Fibroblast of peridontal ligament (primary cell): ENCODE data around the gene PDE9A.
"Not testable (repeated sequence)": the region's sequence is repeated elsewhere in the genome, so short reads cannot be mapped to it uniquely, and the experiment has no call there.

Experiments
- DNase-seq: peaks from one replicate; pipeline ENCODE4 v3.0.0-alpha.2; 2010; ENCODE audit errors: extremely low read depth

PDE9A gene

DNA sequence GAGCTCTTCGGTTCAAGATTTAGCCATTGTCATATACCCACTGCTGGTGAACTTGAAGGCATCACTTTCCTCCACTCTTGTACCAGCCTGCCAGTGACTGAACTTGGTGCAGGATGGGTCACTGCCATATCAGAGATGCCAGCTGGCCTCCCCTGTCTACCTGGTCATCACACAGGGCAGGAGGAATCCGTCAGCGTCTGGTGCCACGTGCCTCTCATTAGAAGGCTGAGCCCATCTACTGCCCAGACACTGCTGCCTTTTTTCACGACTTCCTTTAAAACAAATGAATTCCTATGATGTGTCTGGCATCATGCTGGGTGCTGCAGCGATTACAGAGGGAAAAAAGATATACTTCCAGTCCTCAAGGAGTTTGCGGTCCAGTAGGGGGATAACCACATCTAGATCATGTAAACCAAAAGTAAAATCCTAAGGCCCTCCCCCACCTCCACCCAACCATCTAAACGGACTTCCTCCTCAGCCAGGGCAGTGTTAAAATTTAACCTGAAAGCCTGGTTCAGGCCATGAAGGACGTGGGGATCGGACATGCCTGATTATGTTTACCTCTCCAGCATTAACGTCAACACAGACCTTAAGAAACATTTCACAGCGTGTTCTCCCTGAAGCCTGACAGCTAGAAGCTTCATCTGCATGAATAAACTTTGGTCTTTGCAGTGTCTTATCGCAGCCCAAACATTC, 29.2 kb upstream of the PDE9A start:
- no peak for DNase-seq

DNA sequence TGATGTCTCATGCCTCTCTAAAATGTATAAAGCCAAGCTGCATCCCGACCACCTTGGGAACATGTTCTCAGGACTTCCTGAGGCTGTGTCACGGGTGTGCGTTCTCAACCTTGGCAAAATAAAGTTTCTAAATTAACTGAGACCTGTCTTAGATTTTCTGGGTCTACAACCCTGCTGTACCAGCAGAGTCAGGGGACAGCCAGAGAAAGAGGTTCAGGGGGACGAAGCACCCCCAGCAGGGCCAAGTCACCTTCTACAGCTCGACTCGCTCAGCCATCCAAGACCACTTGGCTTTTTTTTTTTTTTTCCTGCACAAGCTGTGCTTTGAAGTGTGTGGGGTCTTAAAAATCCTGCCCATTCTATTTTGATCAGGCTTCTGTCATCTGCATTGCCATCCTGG, 28.5 kb upstream of the PDE9A start:
- DNase-seq = no peak

DNA sequence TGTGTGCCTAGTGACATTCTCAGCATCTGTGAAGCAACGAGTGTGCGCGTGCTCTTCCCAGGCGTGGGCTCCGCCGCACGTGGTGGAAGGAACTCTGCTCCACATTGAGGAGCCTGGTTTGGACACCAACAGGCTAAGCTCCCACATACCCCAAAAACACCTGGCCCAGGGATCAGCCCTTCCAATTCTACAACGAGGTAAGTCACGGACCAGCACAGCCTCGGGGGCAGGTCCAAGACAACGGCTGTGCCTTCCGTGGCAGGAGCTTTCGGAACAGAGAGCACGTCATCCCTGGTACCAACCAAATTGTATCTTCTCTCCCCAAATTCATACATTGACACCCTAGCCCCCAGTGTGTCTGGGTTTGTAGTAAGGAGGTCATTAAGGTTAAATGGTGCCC, 27.2 kb upstream of the PDE9A start:
- no peak for DNase-seq

DNA sequence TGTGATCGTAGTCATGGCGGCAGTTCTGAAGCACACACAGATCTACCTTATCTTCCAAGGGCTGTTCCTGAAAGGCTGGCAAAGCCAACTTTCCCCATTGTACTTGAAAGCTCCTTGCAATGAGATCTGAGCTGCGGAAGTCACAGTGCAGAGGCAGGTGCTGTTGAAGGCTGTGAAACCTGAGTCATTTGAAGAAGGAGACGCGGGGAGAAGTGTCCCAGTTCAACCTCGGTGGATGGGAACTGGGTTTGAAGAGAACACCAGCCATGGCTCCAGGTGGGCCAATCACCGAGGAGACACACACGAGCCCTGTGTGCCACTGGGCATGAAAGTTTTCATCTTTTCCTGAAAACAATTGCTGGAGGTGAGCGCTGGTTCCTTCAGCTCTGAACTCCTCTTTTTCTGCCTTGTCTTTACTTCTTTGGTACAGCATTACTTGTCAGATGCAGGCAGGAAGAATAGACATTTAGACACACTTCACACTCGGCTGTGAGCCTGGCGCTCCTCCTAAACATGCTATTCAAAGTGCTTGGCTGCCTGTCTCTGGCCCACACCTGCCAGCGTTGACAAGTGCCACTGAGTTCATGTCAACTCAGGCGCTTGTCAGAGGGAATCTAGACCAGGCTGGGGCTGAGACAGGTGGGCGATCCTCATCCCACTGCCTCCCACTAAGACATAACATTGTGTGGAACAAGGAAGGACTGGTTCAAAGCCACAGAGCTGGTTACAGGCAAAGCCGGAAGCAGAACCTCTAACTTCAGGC, 25.7 kb upstream of the PDE9A start:
- DNase-seq = no peak

DNA sequence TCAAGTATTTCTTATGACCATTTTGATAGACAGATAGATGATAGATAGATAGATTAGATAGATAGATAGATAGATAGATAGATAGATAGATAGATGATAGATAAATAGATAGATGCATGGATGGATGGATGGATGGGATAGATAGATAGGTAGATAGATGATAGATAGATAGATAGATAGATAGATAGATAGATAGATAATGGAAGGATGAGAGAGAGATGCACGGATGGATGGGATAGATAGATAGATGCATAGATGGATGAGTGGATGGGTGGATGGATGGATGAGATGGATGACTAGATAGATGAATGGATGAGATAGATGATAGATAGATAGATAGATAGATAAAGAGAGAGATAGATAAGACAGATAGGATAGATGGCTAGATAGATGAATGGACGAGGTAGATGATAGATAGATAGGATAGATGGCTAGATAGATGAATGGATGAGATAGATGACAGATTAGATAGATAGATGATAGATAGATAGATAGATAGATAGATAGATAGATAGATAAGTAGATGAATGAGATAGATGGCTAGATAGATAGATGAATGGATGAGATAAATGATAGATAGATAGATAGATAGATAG, 24.9 kb upstream of the PDE9A start:
- DNase-seq = not testable (repeated sequence)

DNA sequence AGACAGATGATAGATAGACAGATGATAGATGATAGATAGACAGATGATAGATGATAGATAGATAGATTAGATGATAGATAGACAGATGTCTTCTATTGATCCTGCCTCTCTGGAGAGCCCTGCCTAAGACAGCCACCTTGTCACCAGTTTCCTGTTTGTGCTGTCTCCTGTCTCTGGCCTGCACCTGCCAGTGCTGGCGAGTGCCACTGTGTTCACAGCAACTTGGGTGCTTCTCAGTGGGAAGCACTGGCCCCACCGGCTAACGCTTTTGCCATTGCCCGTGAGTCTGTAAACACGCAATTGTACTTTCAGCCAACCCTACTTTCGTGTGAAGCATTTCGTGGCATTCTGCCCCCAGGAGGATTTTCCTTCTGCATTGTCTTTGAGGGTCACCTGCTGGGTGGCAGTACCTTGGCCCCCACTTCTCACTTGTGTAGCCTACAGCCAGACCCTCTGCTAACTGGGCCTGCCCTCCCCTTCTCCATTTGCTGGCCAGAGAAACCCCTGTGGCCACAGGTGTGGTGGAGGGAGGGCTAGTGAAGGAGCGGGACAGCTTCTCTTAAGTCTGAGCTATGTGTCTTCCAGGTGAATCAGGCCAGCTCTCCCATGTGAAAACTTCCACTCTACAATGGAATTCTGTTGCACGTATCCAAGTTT, 23.4 kb upstream of the PDE9A start:
- no peak for DNase-seq

DNA sequence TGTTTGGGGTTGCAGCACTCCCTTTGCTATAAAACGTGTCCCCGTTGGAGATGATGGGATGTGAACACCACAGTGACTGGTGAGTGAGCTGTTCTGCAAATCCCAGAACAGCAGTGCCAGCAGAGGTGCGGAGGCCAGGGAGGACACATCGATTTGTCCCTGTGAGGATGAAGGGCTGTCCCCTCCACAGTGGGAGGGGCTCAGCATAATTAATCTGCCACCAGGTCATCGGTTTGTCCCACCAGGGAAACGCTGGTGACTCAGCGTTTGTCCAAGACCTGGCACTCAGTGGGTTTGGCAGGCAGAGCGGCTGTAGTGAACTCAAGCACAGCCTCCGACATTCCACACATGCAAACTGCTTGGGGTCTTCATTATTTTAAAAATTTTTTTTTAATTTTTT, 22.8 kb upstream of the PDE9A start:
- no peak for DNase-seq

DNA sequence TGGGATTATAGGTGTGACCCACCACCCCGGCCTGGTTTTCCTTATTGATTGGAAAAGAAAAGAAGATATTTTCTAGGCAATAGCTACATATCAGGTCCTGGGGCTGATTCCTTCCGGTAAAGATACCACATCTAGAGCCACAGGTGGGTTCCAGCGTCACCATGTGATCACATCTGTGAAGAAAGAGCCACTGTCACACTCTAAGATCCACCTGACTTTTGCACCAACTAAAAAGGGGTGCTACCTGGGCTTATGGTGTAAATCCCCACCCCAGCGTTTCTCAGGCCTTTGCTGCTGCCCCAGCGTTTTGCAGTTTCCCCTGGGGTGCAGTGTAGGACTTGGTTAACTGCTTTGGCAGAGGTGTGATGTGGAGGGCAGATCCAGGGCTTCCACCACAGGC, 22.3 kb upstream of the PDE9A start:
- DNase-seq = no peak

DNA sequence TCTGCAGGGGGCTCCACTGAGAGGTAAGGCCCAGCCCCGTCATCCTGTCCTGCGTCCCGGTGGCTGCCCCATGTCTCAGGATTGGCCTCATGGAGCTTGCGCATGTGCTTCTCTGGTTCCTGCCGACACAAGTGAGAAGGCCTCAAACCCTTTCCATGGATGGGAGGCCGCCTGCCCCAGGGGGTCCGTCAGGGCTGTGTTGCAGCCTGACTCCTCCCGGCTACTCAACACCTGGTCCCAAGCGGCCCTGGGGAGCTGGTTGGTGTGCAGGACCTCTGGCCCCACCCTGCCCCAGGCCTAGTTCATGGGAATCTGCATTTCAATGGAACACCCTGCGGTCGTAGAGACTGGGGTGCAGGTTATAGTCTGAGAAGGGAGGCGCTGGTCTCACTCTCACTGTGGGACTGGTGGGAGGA, 21.1 kb upstream of the PDE9A start:
- DNase-seq = no peak

DNA sequence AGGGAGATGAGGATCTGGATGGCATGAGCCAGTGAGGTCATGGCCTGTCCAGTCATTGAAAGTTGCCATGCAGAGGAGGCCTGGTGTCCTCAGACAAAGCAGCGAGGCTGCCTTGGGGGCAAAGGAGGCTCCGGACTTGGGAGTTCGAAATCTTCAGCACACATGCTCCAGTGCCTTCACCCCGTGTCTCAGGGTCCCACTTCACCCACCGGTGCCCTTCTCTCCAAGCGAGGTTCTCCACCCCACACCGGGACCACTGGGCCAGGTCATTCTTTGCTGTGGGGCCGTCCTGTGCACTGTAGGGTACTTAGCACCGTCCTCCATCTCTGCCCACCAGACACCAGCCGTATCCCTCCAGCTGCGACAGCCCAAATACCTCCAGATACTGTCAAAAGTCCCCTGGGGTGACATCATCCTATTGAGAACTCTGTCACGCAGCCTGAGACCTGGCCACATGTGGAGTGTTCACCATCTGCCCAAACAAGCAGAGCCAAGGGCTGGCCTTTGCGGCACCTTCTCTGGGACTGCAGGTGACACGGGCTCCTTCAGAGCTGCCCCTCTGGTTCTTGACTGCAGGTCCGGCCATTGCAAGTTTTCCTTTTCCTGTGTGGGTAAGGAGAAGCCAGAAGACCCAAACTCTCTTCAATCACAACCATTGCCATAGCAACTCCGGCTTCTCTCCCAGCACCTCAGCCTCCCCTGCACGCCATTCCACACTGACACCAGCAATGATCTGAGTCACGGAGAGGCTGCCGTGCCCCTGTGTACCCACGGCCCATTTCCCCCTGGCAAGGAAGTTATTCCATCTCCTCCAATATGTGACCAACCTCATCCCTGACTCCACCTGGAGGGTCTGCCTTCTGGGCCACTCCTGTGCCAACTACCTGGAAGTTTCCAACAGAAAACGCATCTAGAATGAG, 20.4 kb upstream of the PDE9A start:
- no peak for DNase-seq

DNA sequence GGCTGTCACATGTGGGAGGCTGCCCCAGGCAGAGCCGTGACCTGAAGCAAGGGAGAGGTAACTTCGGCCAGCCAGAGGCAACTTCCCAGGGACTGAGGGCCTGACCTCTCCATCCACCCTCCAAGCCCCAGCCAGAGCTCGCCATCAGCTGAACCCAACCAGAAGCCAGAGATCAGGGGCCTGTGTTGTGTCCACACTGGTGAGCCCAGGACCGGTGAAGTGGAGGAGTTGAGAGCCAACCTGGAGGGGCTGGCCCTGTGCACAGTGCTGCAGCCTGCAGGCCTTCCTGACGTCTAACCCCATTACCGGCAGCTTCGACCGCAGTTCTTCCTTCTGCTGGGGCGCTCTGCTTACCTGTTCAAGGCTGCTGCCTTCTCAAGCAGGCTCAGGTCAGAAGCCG, 19.6 kb upstream of the PDE9A start:
- DNase-seq = no peak

DNA sequence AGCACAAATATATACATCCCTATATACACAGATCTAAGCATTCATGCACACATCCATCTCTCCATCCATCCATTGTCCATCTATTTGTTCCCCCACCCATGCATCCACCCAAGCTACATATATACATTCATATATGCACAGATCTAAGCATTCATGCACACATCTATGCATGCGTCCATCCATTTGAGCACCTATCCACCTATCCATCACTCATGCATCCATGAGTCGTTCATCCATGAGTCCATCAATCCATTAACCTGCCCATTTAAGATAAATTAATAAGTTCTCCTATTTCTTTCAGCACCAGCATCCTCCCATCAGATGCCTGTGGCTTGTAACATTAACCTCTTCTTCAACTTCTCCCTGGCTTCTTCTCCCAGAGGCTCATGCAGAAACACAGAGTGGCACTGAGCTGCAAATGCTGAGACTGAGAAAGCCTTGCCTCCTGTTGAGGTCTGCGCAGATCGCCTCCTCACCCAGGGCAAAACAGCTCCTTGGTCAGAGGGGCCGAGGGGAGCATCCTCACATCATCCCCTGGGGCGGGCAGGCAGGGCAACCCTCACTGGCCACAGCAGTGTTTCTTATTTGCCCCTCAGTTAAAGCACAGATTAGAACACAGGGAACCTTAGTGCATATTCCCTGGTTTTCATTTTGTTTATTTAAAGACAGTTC, 17.4 kb upstream of the PDE9A start:
- DNase-seq = no peak

DNA sequence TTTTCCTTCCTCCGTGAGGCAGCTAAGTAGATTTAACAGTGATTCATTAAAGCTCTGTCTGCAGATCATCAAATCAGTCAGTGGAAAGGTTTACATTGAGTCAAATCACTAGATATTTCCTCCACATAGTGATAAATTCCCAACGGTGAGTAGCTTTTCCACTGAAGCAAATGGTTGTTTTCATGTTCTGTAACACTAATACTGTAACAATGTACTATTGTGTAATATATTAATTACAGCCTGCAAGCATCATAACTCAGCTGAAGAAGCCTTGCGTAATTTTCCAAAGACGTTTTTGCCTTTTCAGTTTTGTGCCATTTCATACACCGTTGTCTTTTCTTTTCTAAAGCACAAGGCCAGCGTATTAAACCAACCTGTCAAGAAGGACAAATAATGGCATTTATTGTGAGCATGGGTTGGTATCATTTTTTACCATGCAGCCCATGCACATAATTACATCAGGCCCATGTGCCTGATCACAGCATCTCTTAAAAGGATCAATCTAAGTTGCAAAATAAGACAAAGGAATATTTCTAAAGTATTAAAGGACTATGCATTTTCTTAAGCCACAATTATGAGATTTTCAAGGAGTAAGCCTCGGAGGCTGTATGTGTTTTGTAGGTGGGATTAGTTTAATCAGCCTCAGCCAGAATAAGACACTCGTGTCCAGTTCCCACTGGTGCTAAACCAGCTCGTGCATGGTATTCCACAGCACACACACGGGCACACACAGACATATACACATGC, 16.7 kb upstream of the PDE9A start:
- peak; percentile 64 for DNase-seq

DNA sequence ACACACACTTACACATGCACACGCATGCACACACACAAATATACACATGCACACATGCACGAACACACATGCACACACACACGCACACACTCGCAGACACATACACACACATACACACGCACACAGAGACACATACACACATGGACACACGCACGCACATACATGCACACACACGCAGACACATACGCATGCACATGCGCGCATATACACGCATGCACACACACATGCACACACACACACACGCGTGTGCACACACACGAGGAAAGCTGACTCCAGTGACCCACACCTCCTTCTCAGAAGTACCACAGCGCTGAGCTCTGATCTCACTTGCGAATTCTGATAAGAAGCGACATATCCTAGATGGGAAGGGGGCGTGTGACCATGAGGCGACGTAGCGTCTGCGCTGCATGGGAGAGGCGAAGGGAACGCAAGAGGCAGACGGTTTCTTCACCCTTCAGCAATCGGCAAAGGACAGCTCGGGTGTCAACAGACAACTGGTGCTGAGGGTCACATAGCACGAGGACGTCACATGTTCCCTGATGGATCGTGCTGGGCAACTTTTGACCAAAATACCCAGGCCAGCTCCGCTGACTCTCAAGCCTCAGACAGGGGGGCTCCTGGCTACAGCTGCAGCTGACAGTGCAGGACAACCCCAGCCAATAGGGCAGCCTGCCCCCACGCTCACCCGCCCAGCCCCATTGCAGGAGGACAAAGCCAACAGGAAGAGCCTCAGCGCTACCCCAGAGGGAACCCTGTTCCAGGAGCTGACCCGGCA, 16.0 kb upstream of the PDE9A start:
- no peak for DNase-seq

DNA sequence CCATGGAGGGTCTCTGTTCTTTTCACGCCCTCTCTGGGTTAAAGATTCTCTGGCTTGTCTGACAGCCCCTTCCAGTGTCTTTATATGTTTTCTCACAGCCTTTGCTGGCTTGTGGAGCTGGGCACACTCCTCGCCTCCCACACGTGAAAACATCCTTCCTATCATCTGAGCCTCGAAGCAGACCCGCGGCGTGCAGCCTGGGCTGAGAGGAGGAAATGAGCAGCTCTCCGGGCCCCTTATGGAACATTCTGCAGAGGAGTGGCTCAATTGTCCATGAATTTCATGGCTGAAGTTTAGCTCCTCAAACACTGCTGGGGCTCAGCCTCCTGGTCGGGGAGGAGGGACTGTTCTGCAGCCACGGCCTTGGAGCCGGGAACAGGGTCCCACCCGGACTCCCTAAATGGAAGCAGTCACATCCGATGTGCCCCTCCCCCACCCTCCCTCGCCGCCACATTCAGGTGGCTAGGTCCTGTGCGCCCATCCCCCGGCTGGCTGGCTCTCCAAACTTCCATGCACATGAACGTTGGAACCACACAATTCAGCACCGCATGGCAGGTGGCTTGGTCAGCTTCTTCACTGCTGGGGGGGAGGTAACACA, 15.1 kb upstream of the PDE9A start:
- no peak for DNase-seq

DNA sequence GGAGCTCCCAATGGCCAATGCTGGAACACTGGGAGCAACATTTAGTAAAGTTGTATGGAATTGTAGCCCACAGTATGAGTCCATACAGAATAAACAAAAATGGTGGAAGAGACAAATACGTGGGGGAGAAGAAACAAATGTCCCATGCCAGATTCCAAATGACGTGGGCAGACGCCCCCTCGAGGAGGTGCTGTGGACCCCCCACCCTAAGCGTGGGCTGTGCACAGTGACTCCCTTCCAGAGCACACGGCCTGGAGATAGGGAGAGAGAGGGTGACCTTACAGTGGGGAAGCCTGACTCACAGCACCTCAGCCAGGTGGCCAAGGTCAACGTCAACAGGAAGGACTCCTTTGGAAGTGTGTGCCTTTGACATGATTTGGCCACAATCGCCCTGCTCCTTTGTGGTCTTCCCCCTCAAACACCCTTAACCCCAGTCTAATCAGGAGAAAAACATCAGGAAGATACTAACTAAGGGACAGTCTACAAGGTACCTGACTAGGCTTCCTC, 13.7 kb upstream of the PDE9A start:
- DNase-seq = no peak

DNA sequence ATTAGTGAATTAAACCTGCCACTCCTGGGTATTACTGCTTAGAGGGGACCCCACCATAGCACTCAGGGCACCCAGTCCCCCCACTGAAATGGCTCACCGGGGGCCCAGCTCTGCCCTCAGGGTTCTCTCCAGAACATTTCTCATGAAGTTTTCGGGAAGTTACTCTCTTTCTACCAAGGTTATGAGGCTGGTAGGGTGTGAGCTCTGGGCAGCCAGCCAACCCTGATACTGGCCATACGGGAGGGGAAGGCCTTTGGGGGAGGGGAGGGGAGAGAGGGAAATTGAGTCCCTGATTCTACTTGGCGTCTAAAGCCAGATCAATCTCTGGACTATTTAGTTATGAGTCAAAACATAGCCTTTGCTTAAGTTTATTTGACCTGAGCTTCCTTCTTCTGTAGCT, 12.9 kb upstream of the PDE9A start:
- DNase-seq = no peak

DNA sequence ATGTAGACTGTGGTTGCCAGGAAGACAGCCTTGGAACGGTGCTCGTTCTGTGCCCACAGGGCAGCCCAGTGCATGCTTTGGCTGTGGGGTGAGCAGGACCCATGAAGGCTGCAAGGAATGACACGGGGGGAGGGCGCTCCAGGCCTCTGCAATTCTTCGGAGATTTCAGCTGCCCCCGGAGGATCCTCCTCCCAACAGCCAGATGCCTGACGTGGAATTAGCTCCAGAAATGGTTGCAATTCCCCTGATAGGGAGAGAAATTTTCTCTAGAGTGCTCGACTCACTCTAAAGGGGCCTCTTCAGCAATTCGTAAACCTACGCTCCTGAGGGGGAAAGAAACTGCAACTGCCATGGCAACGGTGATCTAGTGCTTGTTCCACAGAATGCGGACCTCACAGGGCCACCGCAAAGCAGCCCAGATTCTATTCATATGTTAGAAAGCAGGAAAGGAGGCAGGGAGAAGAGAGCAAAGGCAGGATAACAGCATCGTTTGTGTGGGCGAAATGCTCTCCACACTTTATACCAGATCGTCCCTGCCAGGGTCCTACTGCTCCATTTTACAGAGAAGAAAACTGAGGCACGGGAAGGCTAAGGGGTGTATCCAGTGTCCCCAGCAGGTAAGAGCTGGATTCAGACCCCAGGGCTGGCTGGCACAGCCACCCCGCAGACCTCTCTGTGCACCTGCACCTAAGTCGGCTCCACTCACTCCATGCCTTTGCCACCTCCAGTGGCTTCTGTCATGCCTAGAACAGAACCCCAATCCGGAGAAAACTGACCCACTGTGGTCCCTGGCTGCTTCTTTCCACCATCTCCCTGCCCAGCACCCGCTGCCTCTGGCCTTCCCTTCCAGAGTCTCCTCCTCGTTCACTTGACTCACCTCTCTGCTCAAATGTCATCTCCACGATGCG, 11.9 kb upstream of the PDE9A start:
- peak; percentile 24 for DNase-seq
